GM18951 (cell line): ENCODE measurements around the gene BCAT1.
"Not testable (repeated sequence)": the region's sequence is repeated elsewhere in the genome, so short reads cannot be mapped to it uniquely, and the experiment has no call there.

ENCODE experiments used
- POLR2A ChIP-seq: IDR thresholded peaks from 4 replicates; pipeline ENCODE4 v1.6.1; 2011; ENCODE audit warnings: mild to moderate bottlenecking; ENCODE audit not compliant: insufficient read length, insufficient read depth; ENCODE audit errors: extremely low read depth
- in situ Hi-C: fragments of 300-500 bp; cut with MboI; formaldehyde crosslinking; loops from one replicate; pipeline ENCODE4 v1.12.0; 2022; ENCODE audit warnings: low sequenced_read_pairs, mixed read lengths, inconsistent platforms; ENCODE audit not compliant: unreplicated experiment

The BCAT1 gene

GRCh38 chr12:24977711-24978110 is 28.8 kb upstream of the BCAT1 start:
- in situ Hi-C loops, result no loop called here
- no peak for TF ChIP-seq POLR2A

- in situ Hi-C loops, result no loop called here
- no peak for TF ChIP-seq POLR2A
These were observed 28.2 kb upstream of the BCAT1 start for GRCh38 chr12:24977060-24977459.

GRCh38 chr12:24975425-24975824 is 26.5 kb upstream of the BCAT1 start:
- in situ Hi-C loops, result no loop called here
- TF ChIP-seq POLR2A, result no peak

- TF ChIP-seq POLR2A, result no peak
- in situ Hi-C loops, result no loop called here
These were observed 25.3 kb upstream of the BCAT1 start for GRCh38 chr12:24974216-24974615.

GRCh38 chr12:24972078-24972477 is 23.2 kb upstream of the BCAT1 start:
- in situ Hi-C loops, result no loop called here
- TF ChIP-seq POLR2A, result no peak

- in situ Hi-C loops, result no loop called here
- TF ChIP-seq POLR2A, result no peak
These were observed 21.3 kb upstream of the BCAT1 start for GRCh38 chr12:24970177-24970576.

- in situ Hi-C loops, result no loop called here
- TF ChIP-seq POLR2A, result no peak
These were observed 18.2 kb upstream of the BCAT1 start for GRCh38 chr12:24966951-24967564.

- in situ Hi-C loops, result no loop called here
- no peak for TF ChIP-seq POLR2A
These were observed 15.4 kb upstream of the BCAT1 start for GRCh38 chr12:24964342-24964741.

- in situ Hi-C loops, result no loop called here
- TF ChIP-seq POLR2A, result no peak
These were observed 11.4 kb upstream of the BCAT1 start for GRCh38 chr12:24960222-24960855.

GRCh38 chr12:24956351-24956750 is 7.5 kb upstream of the BCAT1 start:
- in situ Hi-C loops, result not testable (repeated sequence)

- in situ Hi-C loops, result no loop called here
- TF ChIP-seq POLR2A, result no peak
These were observed 7.0 kb upstream of the BCAT1 start for GRCh38 chr12:24955853-24956252.

GRCh38 chr12:24955389-24955788 is 6.5 kb upstream of the BCAT1 start:
- TF ChIP-seq POLR2A, result no peak

GRCh38 chr12:24954261-24954660 is 5.4 kb upstream of the BCAT1 start:
- in situ Hi-C loops, result no loop called here
- TF ChIP-seq POLR2A, result no peak

More at GRCh38 chr12:24955389-24955788, 6.5 kb upstream of the BCAT1 start:
- in situ Hi-C loops, result no loop called here

- in situ Hi-C loops, result no loop called here
- TF ChIP-seq POLR2A, result no peak
These were observed 3.5 kb upstream of the BCAT1 start for GRCh38 chr12:24952389-24952788.
